B cell (primary cell): ENCODE results near the gene LARGE1. TPM values are rescaled to one million over a fixed set of nuclear protein-coding genes. Genes with fewer than 3 reads are reported as not detected.
A peak's percentile ranks its signal among the peaks of the same experiment; 100 is the strongest.

Experiments used
- ATAC-seq: fragments of 200-7000 bp; cut with Tn5 transposase; one replicate; pipeline ENCODE4 v1.10.0; 2021; ENCODE audit warnings: low read depth, mild to moderate bottlenecking, moderate number of reproducible peaks, moderate library complexity
- CTCF ChIA-PET: fragments of 350-600 bp; sonication (Branson Sonifier 250); formaldehyde crosslinking; loops from one replicate; lab custom pipeline; 2021; ENCODE audit warnings: antibody characterized with exemption, inconsistent platforms; lab: Charles Lee
- POLR2A ChIA-PET: fragments of 350-600 bp; sonication (Branson Sonifier 250); formaldehyde crosslinking; loops from one replicate; lab custom pipeline; 2021; ENCODE audit warnings: antibody characterized with exemption; lab: Charles Lee
- DNase-seq: peaks from one replicate; pipeline ENCODE4 v3.0.0; 2013
- H2AFZ ChIP-seq: 2 replicates; pipeline ENCODE4 v1.6.1; 2012; ENCODE audit warnings: mild to moderate bottlenecking, low read depth, low read length; ENCODE audit not compliant: insufficient read depth, poor library complexity, severe bottlenecking
- H3K27ac ChIP-seq, 2 donors: 1 replicate in 1 of 2; 2 replicates in 1 of 2; pipeline ENCODE4 v1.5.1; 2012 to 2013; ENCODE audit warnings: low read length in 2 of 2, mild to moderate bottlenecking in 2 of 2, moderate library complexity in 1 of 2
- H3K27me3 ChIP-seq, 4 experiments: fragments of 200-600 bp in 1 of 4; sonication (generic) in 1 of 4; replicated peaks in 1 of 4; 1 replicate in 2 of 4; 2 replicates in 2 of 4; pipeline versions ENCODE4 v1.6.1 to v1.7.0; 2013 to 2016; ENCODE audit warnings: low read length in 3 of 4, mild to moderate bottlenecking in 2 of 4, mixed read lengths in 1 of 4, moderate library complexity in 1 of 4; ENCODE audit not compliant: insufficient read depth in 4 of 4, control insufficient read depth in 3 of 4; ENCODE audit errors: control extremely low read depth in 1 of 4
- H3K36me3 ChIP-seq, 2 experiments: replicated peaks in 1 of 2; 1 replicate in 1 of 2; 2 replicates in 1 of 2; pipeline versions ENCODE4 v1.6.1 to v1.7.1; 2013; ENCODE audit warnings: low read length in 1 of 2; ENCODE audit not compliant: insufficient read depth in 2 of 2, control insufficient read depth in 1 of 2; ENCODE audit errors: control extremely low read depth in 1 of 2, extremely low read depth in 1 of 2
- H3K4me1 ChIP-seq, 2 donors: fragments of 200-600 bp in 1 of 2; sonication (generic) in 1 of 2; 1 replicate in 1 of 2; 2 replicates in 1 of 2; pipeline versions ENCODE4 v1.5.1 to v1.6.1; 2013 to 2017; ENCODE audit warnings: low read length in 2 of 2; ENCODE audit not compliant: control insufficient read depth in 2 of 2, insufficient read depth in 2 of 2
- H3K4me2 ChIP-seq: replicated peaks from 2 replicates; pipeline ENCODE3; 2012; ENCODE audit warnings: mild to moderate bottlenecking, low read depth, low read length; ENCODE audit not compliant: poor library complexity, severe bottlenecking
- H3K4me3 ChIP-seq, 5 experiments: fragments of 200-600 bp in 1 of 5; sonication (generic) in 1 of 5; 1 replicate in 3 of 5; 2 replicates in 2 of 5; pipeline versions ENCODE4 v1.5.1 to v1.7.0; 2011 to 2016; ENCODE audit warnings: low read length in 4 of 5, mild to moderate bottlenecking in 4 of 5, low read depth in 2 of 5, control low read depth in 1 of 5, moderate library complexity in 1 of 5; ENCODE audit not compliant: insufficient read depth in 1 of 5; ENCODE audit errors: control extremely low read depth in 1 of 5, extremely low read depth in 1 of 5
- H3K79me2 ChIP-seq: fragments of 200-600 bp; sonication (generic); one replicate; pipeline ENCODE4 v1.6.0; 2016; ENCODE audit warnings: low read length; ENCODE audit not compliant: control insufficient read depth, insufficient read depth
- H3K9ac ChIP-seq: fragments of 200-600 bp; sonication (generic); 2 replicates; pipeline ENCODE4 v1.6.1; 2017; ENCODE audit warnings: mild to moderate bottlenecking, low read length, moderate library complexity
- H3K9me3 ChIP-seq, 3 donors: one replicate each; pipeline versions ENCODE4 v1.6.1 to v1.7.1; 2013; ENCODE audit warnings: low read length in 2 of 3; ENCODE audit not compliant: control insufficient read depth in 2 of 3, insufficient read depth in 1 of 3; ENCODE audit errors: control extremely low read depth in 1 of 3
- H4K20me1 ChIP-seq: 2 replicates; pipeline ENCODE4 v1.6.0; 2012; ENCODE audit warnings: mild to moderate bottlenecking, low read length; ENCODE audit not compliant: insufficient read depth, control insufficient read depth, poor library complexity, severe bottlenecking
- H3K27ac Mint-ChIP-seq: one replicate; pipeline ENCODE4 v1.8.0; 2021; ENCODE audit warnings: mixed read lengths
- H3K27me3 Mint-ChIP-seq: one replicate; pipeline ENCODE4 v1.8.0; 2021; ENCODE audit warnings: mixed read lengths
- H3K4me1 Mint-ChIP-seq: one replicate; pipeline ENCODE4 v1.8.0; 2021; ENCODE audit warnings: mixed read lengths
- H3K4me3 Mint-ChIP-seq: one replicate; pipeline ENCODE4 v1.8.0; 2021; ENCODE audit warnings: mixed read lengths
- H3K9me3 Mint-ChIP-seq: one replicate; pipeline ENCODE4 v1.8.0; 2022; ENCODE audit warnings: mixed read lengths; ENCODE audit not compliant: insufficient read depth
- EZH2 ChIP-seq: IDR thresholded peaks from 2 replicates; pipeline ENCODE4 v1.6.1; 2012; ENCODE audit warnings: borderline replicate concordance, low read depth, mild to moderate bottlenecking, moderate library complexity, low read length; ENCODE audit not compliant: insufficient read depth, poor library complexity, severe bottlenecking
- WGBS: methylation state at CpG from one replicate; pipeline ENCODE4 v1.1.5; 2013; ENCODE audit warnings: missing lambda C conversion rate; ENCODE audit not compliant: insufficient coverage; 5-methylcytosine and 5-hydroxymethylcytosine counted together
- intact Hi-C: fragments of 100-400 bp; cut with micrococcal nuclease; formaldehyde crosslinking; loops from one replicate; pipeline ENCODE4 v1.10.0; 2022
- polyA plus RNA-seq: library from polyadenylated mRNA; depleted of rRNA; stranded (reverse); fragments of >200 nt; gene quantifications from 2 replicates; pipeline ENCODE4 v1.2.3, GENCODE V29; 2012
- total RNA-seq, 2 donors: library from RNA; stranded (reverse); fragments of 120-200 nt in 1 of 2; gene quantifications; 1 replicate in 1 of 2; 2 replicates in 1 of 2; pipeline versions ENCODE4 v1.2.3 to v1.2.4, GENCODE V29; 2013 to 2022
- TF ChIP-seq, protein P1 (sequence below): fragments of 200-600 bp; IDR thresholded peaks from one replicate; pipeline ENCODE4 v1.8.0; 2022; ENCODE audit warnings: antibody characterized with exemption, mild to moderate bottlenecking

LARGE1 gene
- total and polyA plus RNA-seq, 2 donors (not counting 1 experiment from before 2014, with no cell fraction given), result 20.7 to 82.0 TPM

- Mint-ChIP-seq H3K27me3 (no peaks in the 10 kb centered on the region), H3K27ac (peak overlapping the region; percentile 39), H3K4me3 (no peak overlapping the region), H3K4me1 (peaks cover 30% of the 10 kb centered on the region), H3K9me3 (no peaks in the 10 kb centered on the region)
- no peak for TF ChIP-seq EZH2
- TF ChIP-seq, protein P1, sequence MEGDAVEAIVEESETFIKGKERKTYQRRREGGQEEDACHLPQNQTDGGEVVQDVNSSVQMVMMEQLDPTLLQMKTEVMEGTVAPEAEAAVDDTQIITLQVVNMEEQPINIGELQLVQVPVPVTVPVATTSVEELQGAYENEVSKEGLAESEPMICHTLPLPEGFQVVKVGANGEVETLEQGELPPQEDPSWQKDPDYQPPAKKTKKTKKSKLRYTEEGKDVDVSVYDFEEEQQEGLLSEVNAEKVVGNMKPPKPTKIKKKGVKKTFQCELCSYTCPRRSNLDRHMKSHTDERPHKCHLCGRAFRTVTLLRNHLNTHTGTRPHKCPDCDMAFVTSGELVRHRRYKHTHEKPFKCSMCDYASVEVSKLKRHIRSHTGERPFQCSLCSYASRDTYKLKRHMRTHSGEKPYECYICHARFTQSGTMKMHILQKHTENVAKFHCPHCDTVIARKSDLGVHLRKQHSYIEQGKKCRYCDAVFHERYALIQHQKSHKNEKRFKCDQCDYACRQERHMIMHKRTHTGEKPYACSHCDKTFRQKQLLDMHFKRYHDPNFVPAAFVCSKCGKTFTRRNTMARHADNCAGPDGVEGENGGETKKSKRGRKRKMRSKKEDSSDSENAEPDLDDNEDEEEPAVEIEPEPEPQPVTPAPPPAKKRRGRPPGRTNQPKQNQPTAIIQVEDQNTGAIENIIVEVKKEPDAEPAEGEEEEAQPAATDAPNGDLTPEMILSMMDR, result no peak
- CTCF ChIA-PET, result interaction anchor here (1.7 kb wide), 1 partner anchor 20 kb away, joined by 4 read pairs; no protein-coding TSS in a partner anchor
- Histone ChIP-seq H3K27me3 (no peaks in the 10 kb centered on the region), H3K9ac (no peak overlapping the region), H3K36me3 (peaks cover 0 to 8% of the 10 kb centered on the region in 2 experiments), H4K20me1 (no peaks in the 10 kb centered on the region), H3K9me3 (no peaks in the 10 kb centered on the region), H3K4me3 (no peak overlapping the region), H3K27ac (no peak overlapping the region), H3K79me2 (peaks cover 22% of the 10 kb centered on the region), H3K4me1 (peaks cover 13 to 15% of the 10 kb centered on the region in 2 donors), H2AFZ (no peak overlapping the region), H3K4me2 (no peak overlapping the region)
- 98% methylated on average over 6 of the region's 7 CpGs for WGBS
- DNase-seq, result no peak
- POLR2A ChIA-PET, result no interaction called here
- ATAC-seq, result no peak
- intact Hi-C loops, result no loop called here
Observed at GRCh38 chr22:33557836-33558235, 362.4 kb downstream of the LARGE1 start.

DNA sequence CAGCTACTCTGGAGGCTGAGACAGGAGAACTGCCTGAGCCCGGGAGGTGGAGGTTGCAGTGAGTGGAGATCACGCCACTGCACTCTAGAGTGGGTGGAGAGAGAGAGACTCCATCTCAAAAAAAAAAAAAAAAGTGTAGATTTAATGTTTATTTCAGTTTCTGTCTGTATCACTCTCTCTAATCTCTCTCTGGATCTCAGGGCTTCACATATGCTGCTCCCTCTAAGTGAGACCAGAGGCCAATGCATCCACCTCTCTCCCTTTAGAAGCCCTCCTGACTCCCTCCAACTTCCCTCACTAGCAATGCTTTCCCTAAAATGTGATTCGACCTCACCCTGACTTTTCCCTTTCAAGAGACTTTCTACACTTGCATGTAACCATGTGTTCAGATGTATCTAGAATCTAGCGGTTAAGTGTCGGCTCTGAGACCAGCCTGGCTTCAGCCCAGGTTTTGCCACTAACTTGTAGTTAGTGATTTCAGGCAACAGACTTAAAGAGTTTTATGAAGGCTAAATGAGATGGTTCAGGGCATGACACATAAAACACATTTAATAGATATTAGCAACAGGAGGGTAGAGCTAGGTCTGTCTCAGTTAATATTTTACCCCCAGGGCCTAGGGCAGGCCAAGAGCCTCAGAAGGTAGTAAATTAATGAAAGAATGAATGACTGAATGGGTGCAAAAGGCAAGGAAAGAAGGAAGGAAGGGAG is 364.3 kb downstream of the LARGE1 start:
- Histone ChIP-seq H3K27me3 (no peaks in the 10 kb centered on the region), H4K20me1 (no peaks in the 10 kb centered on the region), H3K79me2 (peaks cover 14% of the 10 kb centered on the region), H3K4me3 (no peak overlapping the region), H3K4me1 (peaks cover 5 to 8% of the 10 kb centered on the region in 2 donors), H3K36me3 (peaks cover 0 to 6% of the 10 kb centered on the region in 2 experiments), H2AFZ (no peak overlapping the region), H3K27ac (no peak overlapping the region), H3K9ac (no peak overlapping the region), H3K4me2 (no peak overlapping the region), H3K9me3 (no peaks in the 10 kb centered on the region)
- H3K4me3 Mint-ChIP-seq, result no peak overlapping the region
- ATAC-seq (no peak), DNase-seq (no peak)
- no peak for TF ChIP-seq EZH2
- TF ChIP-seq, protein P1, result no peak
- H3K27ac Mint-ChIP-seq, result no peak overlapping the region
- ChIA-PET CTCF (no interaction called here), POLR2A (interaction anchor here (0.6 kb wide), 1 partner anchor 11 kb away, joined by 7 read pairs; no protein-coding TSS in a partner anchor)
- WGBS, result 75% methylated on average over 3 of the region's 5 CpGs
- intact Hi-C loops, result no loop called here
- no peaks in the 10 kb centered on the region for H3K27me3 Mint-ChIP-seq
- no peaks in the 10 kb centered on the region for H3K9me3 Mint-ChIP-seq
- peaks cover 24% of the 10 kb centered on the region for H3K4me1 Mint-ChIP-seq
